ENCODE data around the gene PCGF5.

DNA sequence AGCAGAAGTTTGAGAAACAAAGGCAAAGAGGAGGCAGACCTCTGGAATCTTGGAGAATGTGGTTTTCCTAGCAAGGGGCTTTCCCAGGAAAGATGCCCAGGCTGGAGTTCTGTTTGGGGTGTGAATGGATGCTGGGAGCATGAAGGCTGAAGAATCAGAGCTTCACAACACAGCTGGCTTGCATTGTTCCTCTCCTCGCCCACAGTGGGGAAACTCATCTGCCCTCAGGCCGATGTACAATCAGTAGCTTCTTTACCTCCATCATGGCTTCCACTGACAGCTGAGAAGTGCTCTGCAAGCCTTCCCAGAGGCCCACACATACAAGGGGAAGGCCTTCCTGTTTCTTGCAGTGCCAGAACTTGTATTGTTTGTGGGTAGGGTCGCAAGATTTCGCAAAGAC, 98.9 kb downstream of the PCGF5 start:
- no peak for TF ChIP-seq POLR2AphosphoS5 (IDR thresholded peaks at IDR 0.05)
- TF ChIP-seq, protein P1, sequence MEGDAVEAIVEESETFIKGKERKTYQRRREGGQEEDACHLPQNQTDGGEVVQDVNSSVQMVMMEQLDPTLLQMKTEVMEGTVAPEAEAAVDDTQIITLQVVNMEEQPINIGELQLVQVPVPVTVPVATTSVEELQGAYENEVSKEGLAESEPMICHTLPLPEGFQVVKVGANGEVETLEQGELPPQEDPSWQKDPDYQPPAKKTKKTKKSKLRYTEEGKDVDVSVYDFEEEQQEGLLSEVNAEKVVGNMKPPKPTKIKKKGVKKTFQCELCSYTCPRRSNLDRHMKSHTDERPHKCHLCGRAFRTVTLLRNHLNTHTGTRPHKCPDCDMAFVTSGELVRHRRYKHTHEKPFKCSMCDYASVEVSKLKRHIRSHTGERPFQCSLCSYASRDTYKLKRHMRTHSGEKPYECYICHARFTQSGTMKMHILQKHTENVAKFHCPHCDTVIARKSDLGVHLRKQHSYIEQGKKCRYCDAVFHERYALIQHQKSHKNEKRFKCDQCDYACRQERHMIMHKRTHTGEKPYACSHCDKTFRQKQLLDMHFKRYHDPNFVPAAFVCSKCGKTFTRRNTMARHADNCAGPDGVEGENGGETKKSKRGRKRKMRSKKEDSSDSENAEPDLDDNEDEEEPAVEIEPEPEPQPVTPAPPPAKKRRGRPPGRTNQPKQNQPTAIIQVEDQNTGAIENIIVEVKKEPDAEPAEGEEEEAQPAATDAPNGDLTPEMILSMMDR (IDR thresholded peaks at IDR 0.05) = no peak
